Measurements from ENCODE around the gene SPACA1. TPM values are rescaled to one million over a fixed set of nuclear protein-coding genes. Genes with fewer than 3 reads are reported as not detected.

SPACA1 gene
- total RNA-seq, 1 donor: not detected

- H3K27me3 ChIP-seq (ENCODE audit: insufficient read depth, low read length): no peaks in the 10 kb centered on the region
- DNase-seq (ENCODE audit: insufficient read length, low spot score, missing footprints): no peak
- H3K79me2 ChIP-seq (ENCODE audit: insufficient read depth, low read length): no peaks in the 10 kb centered on the region
- H3K4me1 ChIP-seq (ENCODE audit: insufficient read depth, low read length): peaks cover 3% of the 10 kb centered on the region
- TF ChIP-seq, protein P1, sequence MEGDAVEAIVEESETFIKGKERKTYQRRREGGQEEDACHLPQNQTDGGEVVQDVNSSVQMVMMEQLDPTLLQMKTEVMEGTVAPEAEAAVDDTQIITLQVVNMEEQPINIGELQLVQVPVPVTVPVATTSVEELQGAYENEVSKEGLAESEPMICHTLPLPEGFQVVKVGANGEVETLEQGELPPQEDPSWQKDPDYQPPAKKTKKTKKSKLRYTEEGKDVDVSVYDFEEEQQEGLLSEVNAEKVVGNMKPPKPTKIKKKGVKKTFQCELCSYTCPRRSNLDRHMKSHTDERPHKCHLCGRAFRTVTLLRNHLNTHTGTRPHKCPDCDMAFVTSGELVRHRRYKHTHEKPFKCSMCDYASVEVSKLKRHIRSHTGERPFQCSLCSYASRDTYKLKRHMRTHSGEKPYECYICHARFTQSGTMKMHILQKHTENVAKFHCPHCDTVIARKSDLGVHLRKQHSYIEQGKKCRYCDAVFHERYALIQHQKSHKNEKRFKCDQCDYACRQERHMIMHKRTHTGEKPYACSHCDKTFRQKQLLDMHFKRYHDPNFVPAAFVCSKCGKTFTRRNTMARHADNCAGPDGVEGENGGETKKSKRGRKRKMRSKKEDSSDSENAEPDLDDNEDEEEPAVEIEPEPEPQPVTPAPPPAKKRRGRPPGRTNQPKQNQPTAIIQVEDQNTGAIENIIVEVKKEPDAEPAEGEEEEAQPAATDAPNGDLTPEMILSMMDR (IDR thresholded peaks at IDR 0.05; ENCODE audit: extremely low read depth, low read depth, low read length): peak; percentile 20
- H2AFZ ChIP-seq (ENCODE audit: low read length): peak overlapping the region; percentile 81
- H3K4me3 ChIP-seq (ENCODE audit: insufficient read depth, low read length): no peak overlapping the region
- no peaks in the 10 kb centered on the region for H3K36me3 ChIP-seq (ENCODE audit: insufficient read depth, low read length)
- no peak overlapping the region for H3K27ac ChIP-seq (ENCODE audit: low read depth, low read length)
- H4K20me1 ChIP-seq (ENCODE audit: insufficient read depth, low read length): no peaks in the 10 kb centered on the region
- no peak overlapping the region for H3K4me2 ChIP-seq (ENCODE audit: insufficient read depth, low read length)
- no peaks in the 10 kb centered on the region for H3K9me3 ChIP-seq (ENCODE audit: low read depth, low read length)
Observed at GRCh38 chr6:88013554-88013953, 34.1 kb upstream of the SPACA1 start.

GRCh38 chr6:88020439-88020838, 27.2 kb upstream of the SPACA1 start:
- H3K27me3 ChIP-seq (ENCODE audit: insufficient read depth, low read length): no peaks in the 10 kb centered on the region
- H3K79me2 ChIP-seq (ENCODE audit: insufficient read depth, low read length): no peaks in the 10 kb centered on the region
- H3K36me3 ChIP-seq (ENCODE audit: insufficient read depth, low read length): no peaks in the 10 kb centered on the region
- no peak overlapping the region for H2AFZ ChIP-seq (ENCODE audit: low read length)
- no peaks in the 10 kb centered on the region for H4K20me1 ChIP-seq (ENCODE audit: insufficient read depth, low read length)
- H3K4me2 ChIP-seq (ENCODE audit: insufficient read depth, low read length): no peak overlapping the region
- no peaks in the 10 kb centered on the region for H3K9me3 ChIP-seq (ENCODE audit: low read depth, low read length)
- H3K27ac ChIP-seq (ENCODE audit: low read depth, low read length): no peak overlapping the region
- no peak overlapping the region for H3K4me3 ChIP-seq (ENCODE audit: insufficient read depth, low read length)
- H3K4me1 ChIP-seq (ENCODE audit: insufficient read depth, low read length): no peaks in the 10 kb centered on the region
- TF ChIP-seq, protein P1 (IDR thresholded peaks at IDR 0.05; ENCODE audit: extremely low read depth, low read depth, low read length): no peak
- DNase-seq (ENCODE audit: insufficient read length, low spot score, missing footprints): no peak

DNA sequence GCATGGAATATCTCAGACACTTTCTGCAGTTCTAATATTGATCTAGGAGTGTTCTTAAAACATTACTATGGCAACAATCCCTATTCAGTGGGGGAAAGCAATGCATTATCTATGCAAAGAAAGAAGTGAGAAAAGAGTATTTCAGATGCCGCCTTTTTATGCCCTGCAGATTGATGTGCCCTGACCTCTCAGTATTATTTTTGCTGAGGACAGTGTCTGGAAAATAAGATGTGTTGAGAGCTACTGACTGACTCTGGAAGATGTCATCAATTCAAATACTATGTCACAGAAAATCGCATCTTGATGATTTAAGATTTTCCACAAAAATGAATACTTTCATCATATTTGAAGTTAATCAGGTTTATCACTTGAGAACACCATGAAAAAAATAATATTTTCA, 22.9 kb upstream of the SPACA1 start:
- Histone ChIP-seq H2AFZ (ENCODE audit: low read length) (no peak overlapping the region), H4K20me1 (ENCODE audit: insufficient read depth, low read length) (no peaks in the 10 kb centered on the region), H3K27me3 (ENCODE audit: insufficient read depth, low read length) (no peaks in the 10 kb centered on the region), H3K4me1 (ENCODE audit: insufficient read depth, low read length) (no peaks in the 10 kb centered on the region), H3K79me2 (ENCODE audit: insufficient read depth, low read length) (no peaks in the 10 kb centered on the region), H3K36me3 (ENCODE audit: insufficient read depth, low read length) (no peaks in the 10 kb centered on the region), H3K27ac (ENCODE audit: low read depth, low read length) (no peak overlapping the region), H3K4me3 (ENCODE audit: insufficient read depth, low read length) (no peak overlapping the region), H3K4me2 (ENCODE audit: insufficient read depth, low read length) (no peak overlapping the region), H3K9me3 (ENCODE audit: low read depth, low read length) (no peaks in the 10 kb centered on the region)
- TF ChIP-seq, protein P1 (IDR thresholded peaks at IDR 0.05; ENCODE audit: extremely low read depth, low read depth, low read length): no peak
- peak; percentile 15 for DNase-seq (ENCODE audit: insufficient read length, low spot score, missing footprints)

- Histone ChIP-seq H3K4me2 (ENCODE audit: insufficient read depth, low read length) (no peak overlapping the region), H3K4me1 (ENCODE audit: insufficient read depth, low read length) (no peaks in the 10 kb centered on the region), H4K20me1 (ENCODE audit: insufficient read depth, low read length) (no peaks in the 10 kb centered on the region), H3K27me3 (ENCODE audit: insufficient read depth, low read length) (no peaks in the 10 kb centered on the region), H3K36me3 (ENCODE audit: insufficient read depth, low read length) (no peaks in the 10 kb centered on the region), H3K4me3 (ENCODE audit: insufficient read depth, low read length) (no peak overlapping the region), H3K79me2 (ENCODE audit: insufficient read depth, low read length) (no peaks in the 10 kb centered on the region), H2AFZ (ENCODE audit: low read length) (no peak overlapping the region), H3K27ac (ENCODE audit: low read depth, low read length) (no peak overlapping the region), H3K9me3 (ENCODE audit: low read depth, low read length) (no peaks in the 10 kb centered on the region)
- DNase-seq (ENCODE audit: insufficient read length, low spot score, missing footprints): no peak
- TF ChIP-seq, protein P1 (IDR thresholded peaks at IDR 0.05; ENCODE audit: extremely low read depth, low read depth, low read length): no peak
Observed at GRCh38 chr6:88031550-88031949, 16.1 kb upstream of the SPACA1 start.
